K562 (cell line): ENCODE results near the gene HSD11B2. TPM values are rescaled to one million over a fixed set of nuclear protein-coding genes. Genes with fewer than 3 reads are reported as not detected.
A peak's percentile ranks its signal among the peaks of the same experiment; 100 is the strongest.

Experiments used
- ATF6 ChIP-seq: sonication (generic); formaldehyde crosslinking; IDR thresholded peaks from 2 replicates; pipeline ENCODE4 v1.4.0; 2020; ENCODE audit warnings: mild to moderate bottlenecking, missing genetic modification reagents
- CBFA2T2 ChIP-seq: fragments of 450-650 bp; conservative IDR thresholded peaks from 2 replicates; pipeline ENCODE4 v1.6.1; 2017; ENCODE audit warnings: mild to moderate bottlenecking
- CBFA2T3 ChIP-seq: fragments of 450-650 bp; IDR thresholded peaks from 2 replicates; pipeline ENCODE4 v1.6.1; 2017
- CEBPG ChIP-seq, 3 experiments: fragments of 200-800 bp in 1 of 3; sonication (Bioruptor generic) in 1 of 3; sonication (generic) in 1 of 3; formaldehyde crosslinking in 1 of 3; IDR thresholded peaks in 2 of 3; conservative IDR thresholded peaks in 1 of 3; 2 replicates each; pipeline versions ENCODE4 v1.6.1 to v1.8.0; 2016 to 2022; ENCODE audit warnings: missing compliant biosample characterization in 2 of 3, missing genetic modification characterization in 2 of 3, mild to moderate bottlenecking in 1 of 3, missing genetic modification reagents in 1 of 3
- MTA1 ChIP-seq: fragments of 450-650 bp; IDR thresholded peaks from 2 replicates; pipeline ENCODE4 v1.6.1; 2017; ENCODE audit warnings: borderline replicate concordance
- RBFOX2 ChIP-seq: fragments of 200-400 bp; formaldehyde crosslinking; IDR thresholded peaks from 2 replicates; pipeline ENCODE4 v1.6.1; 2017; ENCODE audit warnings: low read depth, mild to moderate bottlenecking, low read length, moderate library complexity
- RBM39 ChIP-seq: fragments of 200-400 bp; formaldehyde crosslinking; optimal IDR thresholded peaks from 2 replicates; pipeline ENCODE3; 2018; ENCODE audit warnings: low read depth, low read length
- TAL1 ChIP-seq: fragments of 450-650 bp; IDR thresholded peaks from 2 replicates; pipeline ENCODE4 v1.6.1; 2016; ENCODE audit warnings: mild to moderate bottlenecking
- TCF3 ChIP-seq: sonication (generic); formaldehyde crosslinking; IDR thresholded peaks from 2 replicates; pipeline ENCODE4 v1.4.0; 2020; ENCODE audit warnings: mild to moderate bottlenecking, missing genetic modification reagents
- TCFL5 ChIP-seq: fragments of 250-450 bp; sonication (Bioruptor Pico); conservative IDR thresholded peaks from 2 replicates; pipeline ENCODE4 v1.6.1; 2021; ENCODE audit warnings: mild to moderate bottlenecking, moderate library complexity, matching md5 sums
- U2AF1 ChIP-seq: fragments of 200-400 bp; formaldehyde crosslinking; optimal IDR thresholded peaks from 2 replicates; pipeline ENCODE3; 2017; ENCODE audit warnings: mild to moderate bottlenecking, low read depth, low read length, moderate library complexity
- U2AF2 ChIP-seq: fragments of 200-400 bp; formaldehyde crosslinking; optimal IDR thresholded peaks from 2 replicates; pipeline ENCODE3; 2017; ENCODE audit warnings: low read depth, mild to moderate bottlenecking, low read length
- ZNF431 ChIP-seq: sonication (generic); formaldehyde crosslinking; IDR thresholded peaks from 2 replicates; pipeline ENCODE4 v1.8.0; 2022; ENCODE audit warnings: mild to moderate bottlenecking, missing genetic modification reagents
- polyA plus RNA-seq, 8 experiments: library from polyadenylated mRNA; depleted of rRNA in 4 of 8; stranded (reverse) in 5 of 8; unstranded in 3 of 8; fragments of >200 nt; fragmentation: Nextera tagmentation in 2 of 8; fragmentation: Illumina TruSeq in 1 of 8; extraction: Ambion mirVana in 2 of 8; extraction: Trizol in 1 of 8; gene quantifications; 2 replicates each; pipeline versions ENCODE4 v1.2.1 to v1.2.3, GENCODE V29; 2011 to 2014; ENCODE audit warnings: inconsistent platforms in 1 of 8, missing spikeins in 1 of 8
- total RNA-seq, 7 experiments: library from RNA; depleted of rRNA in 6 of 7; stranded (reverse); fragments of >200 nt in 6 of 7; fragmentation: Illumina TruSeq in 2 of 7; extraction: Trizol in 2 of 7; gene quantifications; 2 replicates each; pipeline versions ENCODE4 v1.2.1 to v1.2.3, GENCODE V29; 2011 to 2021; ENCODE audit warnings: low replicate concordance in 1 of 7
- TF ChIP-seq, protein P1 (sequence below), 2 experiments: fragments of 450-650 bp; formaldehyde crosslinking in 1 of 2; IDR thresholded peaks; 2 replicates each; pipeline versions ENCODE4 v1.4.0 to v1.6.1; 2014 to 2020; ENCODE audit warnings: mild to moderate bottlenecking in 2 of 2, borderline replicate concordance in 1 of 2, low read depth in 1 of 2
- TF ChIP-seq, protein P2 (sequence below): sonication (generic); IDR thresholded peaks from 2 replicates; pipeline ENCODE4 v1.6.1; 2016

HSD11B2 gene
- total and polyA plus RNA-seq, 9 of the 15 experiments (the other 6 are each of a cell fraction or from before 2014, with no cell fraction given) = 0.08 to 2.0 (median 0.79) TPM

DNA sequence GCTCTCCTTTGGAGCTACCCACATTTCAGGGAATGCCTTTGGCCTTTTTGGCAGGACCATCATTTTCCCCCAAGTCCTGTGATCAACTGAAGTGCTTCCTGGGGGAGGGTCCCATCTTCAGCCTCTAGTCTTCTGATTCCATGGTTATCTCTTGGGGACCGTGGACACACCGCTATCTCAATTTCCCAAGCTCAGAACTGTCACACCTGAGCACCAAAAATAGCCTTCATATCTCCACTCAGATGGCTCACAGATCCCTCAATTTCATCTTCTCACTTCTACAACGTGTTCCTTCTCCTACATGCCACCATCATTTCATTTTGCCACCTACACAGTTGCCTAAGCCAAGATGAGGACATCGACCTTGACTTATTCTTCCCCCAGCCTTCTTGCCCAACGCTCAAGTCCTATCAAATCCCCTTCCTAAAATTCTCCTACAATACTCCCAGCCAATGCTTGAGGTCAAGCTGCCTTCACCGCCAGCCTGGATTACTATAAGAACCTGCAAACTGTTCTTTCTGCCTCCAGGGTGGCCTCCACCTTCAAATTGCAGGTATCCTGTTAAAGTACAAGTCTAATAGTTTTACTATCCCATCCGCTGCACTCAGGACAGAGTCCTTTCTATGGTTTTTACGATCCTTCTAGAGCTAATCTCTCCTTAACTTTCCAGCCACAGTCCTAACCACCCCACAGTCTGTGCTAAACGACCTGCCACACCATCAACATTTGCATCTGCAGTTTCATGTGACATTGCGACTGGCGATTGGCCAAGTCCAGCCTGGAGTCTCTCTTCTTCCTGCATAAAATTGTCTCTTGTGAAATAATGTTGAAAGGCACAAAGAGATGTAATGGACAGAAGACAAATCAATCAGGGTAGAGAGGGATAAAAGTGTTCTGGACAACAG lies 43.9 kb downstream of the HSD11B2 start (continued):
- TF ChIP-seq, protein P1, sequence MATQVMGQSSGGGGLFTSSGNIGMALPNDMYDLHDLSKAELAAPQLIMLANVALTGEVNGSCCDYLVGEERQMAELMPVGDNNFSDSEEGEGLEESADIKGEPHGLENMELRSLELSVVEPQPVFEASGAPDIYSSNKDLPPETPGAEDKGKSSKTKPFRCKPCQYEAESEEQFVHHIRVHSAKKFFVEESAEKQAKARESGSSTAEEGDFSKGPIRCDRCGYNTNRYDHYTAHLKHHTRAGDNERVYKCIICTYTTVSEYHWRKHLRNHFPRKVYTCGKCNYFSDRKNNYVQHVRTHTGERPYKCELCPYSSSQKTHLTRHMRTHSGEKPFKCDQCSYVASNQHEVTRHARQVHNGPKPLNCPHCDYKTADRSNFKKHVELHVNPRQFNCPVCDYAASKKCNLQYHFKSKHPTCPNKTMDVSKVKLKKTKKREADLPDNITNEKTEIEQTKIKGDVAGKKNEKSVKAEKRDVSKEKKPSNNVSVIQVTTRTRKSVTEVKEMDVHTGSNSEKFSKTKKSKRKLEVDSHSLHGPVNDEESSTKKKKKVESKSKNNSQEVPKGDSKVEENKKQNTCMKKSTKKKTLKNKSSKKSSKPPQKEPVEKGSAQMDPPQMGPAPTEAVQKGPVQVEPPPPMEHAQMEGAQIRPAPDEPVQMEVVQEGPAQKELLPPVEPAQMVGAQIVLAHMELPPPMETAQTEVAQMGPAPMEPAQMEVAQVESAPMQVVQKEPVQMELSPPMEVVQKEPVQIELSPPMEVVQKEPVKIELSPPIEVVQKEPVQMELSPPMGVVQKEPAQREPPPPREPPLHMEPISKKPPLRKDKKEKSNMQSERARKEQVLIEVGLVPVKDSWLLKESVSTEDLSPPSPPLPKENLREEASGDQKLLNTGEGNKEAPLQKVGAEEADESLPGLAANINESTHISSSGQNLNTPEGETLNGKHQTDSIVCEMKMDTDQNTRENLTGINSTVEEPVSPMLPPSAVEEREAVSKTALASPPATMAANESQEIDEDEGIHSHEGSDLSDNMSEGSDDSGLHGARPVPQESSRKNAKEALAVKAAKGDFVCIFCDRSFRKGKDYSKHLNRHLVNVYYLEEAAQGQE (IDR thresholded peaks at IDR 0.05; ENCODE audit: borderline replicate concordance) = no peak
- TF ChIP-seq, protein P1 (CRISPR knock-in tag; IDR thresholded peaks at IDR 0.05; ENCODE audit: low read depth) = no peak
- no peak for TF ChIP-seq ATF6 (CRISPR knock-in tag)
- TF ChIP-seq U2AF1 = no peak
- TF ChIP-seq MTA1 = no peak
- TF ChIP-seq, protein P2, sequence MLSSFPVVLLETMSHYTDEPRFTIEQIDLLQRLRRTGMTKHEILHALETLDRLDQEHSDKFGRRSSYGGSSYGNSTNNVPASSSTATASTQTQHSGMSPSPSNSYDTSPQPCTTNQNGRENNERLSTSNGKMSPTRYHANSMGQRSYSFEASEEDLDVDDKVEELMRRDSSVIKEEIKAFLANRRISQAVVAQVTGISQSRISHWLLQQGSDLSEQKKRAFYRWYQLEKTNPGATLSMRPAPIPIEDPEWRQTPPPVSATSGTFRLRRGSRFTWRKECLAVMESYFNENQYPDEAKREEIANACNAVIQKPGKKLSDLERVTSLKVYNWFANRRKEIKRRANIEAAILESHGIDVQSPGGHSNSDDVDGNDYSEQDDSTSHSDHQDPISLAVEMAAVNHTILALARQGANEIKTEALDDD = peak; percentile 75
- TF ChIP-seq TCF3 (CRISPR knock-in tag) = 0 out of 2 replicates have a peak, but pooled peaks have one; percentile 16
- TF ChIP-seq ZNF431 (CRISPR knock-in tag) = no peak
- no peak for TF ChIP-seq RBM39
- TF ChIP-seq TAL1 = peak; percentile 24; the same call in 1 of the 2 replicates
- peak; percentile 51 for TF ChIP-seq CBFA2T3
- TF ChIP-seq RBFOX2 = no peak
- TF ChIP-seq TCFL5 (CRISPR knock-in tag) = no peak
- TF ChIP-seq CEBPG (CRISPR knock-in tag; IDR thresholded peaks at IDR 0.05) = no peak
- TF ChIP-seq CEBPG (tag; conservative IDR thresholded peaks at IDR 0.05 in 1 of 2, IDR thresholded peaks at IDR 0.05 in 1 of 2) = 0 out of 4 replicates have a peak, but pooled peaks of 1 of the 2 experiments have one; percentile 25
- TF ChIP-seq U2AF2 = no peak
- TF ChIP-seq CBFA2T2 = peak; percentile 16; the same call in 1 of the 2 replicates
